Measurements from ENCODE around the gene PJA1.

PJA1 gene

DNA sequence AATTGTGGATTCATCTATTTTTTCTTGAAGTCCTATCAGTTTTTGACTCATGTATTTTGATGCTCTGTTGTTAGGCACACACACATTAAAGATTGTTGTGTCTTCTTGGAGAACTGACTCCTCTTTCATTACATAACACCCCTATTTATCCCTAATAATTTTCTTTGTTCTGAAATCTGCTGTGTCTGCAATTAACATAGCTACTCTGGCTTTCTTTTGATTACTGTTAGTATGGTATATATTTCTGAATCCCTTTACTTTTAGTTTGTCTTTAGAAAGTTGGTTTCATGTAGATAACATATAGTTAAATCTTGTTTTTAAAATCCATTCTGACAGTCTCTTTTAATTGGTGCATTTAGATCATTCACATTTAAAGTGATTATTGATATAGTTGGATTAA lies 5.1 kb upstream of the PJA1 start:
- no peak for DNase-seq (ENCODE audit: low read depth)

DNA sequence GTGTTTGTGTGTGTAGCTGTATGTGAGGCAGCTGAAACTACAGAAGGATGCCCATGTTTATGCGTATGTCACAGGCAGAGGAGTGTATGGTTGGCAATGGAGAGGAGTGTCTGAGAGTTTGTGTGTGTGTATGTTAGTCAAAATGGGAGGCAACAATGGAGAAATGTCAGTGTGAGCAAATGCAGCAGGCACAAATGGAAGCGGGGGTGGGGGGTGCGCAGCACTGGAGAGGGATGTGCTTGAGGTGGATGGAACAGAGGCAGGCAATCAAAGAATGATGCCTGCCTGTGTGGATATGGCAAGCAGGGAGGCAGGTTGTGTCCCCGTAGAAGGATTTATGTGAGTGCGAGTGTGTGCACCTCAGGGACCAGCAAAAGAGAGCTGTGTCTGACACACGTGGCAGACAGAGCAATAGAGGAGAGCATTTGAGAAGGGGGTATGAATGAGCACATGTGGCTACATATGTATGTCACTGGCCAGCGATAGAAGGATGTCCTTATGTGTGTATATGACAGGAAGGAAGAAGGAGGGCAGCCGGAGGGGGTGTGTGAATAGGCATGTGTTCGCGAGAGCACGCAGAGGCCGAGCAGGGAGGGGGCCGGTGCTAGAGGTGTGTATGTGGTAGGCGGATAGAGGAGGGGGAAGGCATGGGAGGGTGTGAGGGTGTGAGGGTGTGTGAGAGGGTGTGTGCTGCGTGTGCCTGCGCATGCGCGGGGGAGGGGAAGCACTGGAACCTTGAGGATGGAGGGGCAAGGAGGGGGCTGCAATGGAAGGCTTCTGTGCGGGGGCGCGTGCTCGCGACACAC lies 1.1 kb downstream of the PJA1 start:
- peak; percentile 28 for DNase-seq (ENCODE audit: low read depth)

- DNase-seq (ENCODE audit: low read depth): no peak
Measured at GRCh38 chrX:69162361-69162865, 2.8 kb downstream of the PJA1 start.

DNA sequence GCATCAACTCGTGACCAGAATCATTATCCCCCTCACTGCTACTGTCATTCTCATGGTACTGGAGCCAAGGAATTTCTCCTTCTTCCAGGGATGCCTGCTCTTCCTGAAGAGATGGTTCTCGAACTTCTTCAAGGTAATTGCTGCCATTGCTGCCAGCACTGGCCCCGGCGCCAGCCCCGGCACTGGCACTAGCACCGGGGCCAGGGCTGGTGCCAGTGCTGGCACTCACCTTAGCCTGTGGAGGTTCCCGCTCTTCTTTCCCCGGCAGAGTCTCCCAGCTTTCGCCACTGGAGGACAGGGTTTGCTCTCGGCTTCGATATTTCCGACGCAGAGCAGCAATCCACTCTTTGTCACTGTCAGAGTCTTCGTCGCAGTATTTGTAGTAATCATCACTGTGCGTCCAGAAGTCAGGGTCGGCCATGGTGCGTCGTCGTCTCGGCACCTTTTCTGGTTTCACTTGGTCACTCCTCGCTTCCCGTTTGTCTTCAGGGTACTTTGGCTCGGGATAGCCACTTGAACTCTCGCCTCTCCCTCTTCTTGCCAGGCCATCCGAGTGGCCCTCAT lies 3.4 kb downstream of the PJA1 start:
- no peak for DNase-seq (ENCODE audit: low read depth)

DNA sequence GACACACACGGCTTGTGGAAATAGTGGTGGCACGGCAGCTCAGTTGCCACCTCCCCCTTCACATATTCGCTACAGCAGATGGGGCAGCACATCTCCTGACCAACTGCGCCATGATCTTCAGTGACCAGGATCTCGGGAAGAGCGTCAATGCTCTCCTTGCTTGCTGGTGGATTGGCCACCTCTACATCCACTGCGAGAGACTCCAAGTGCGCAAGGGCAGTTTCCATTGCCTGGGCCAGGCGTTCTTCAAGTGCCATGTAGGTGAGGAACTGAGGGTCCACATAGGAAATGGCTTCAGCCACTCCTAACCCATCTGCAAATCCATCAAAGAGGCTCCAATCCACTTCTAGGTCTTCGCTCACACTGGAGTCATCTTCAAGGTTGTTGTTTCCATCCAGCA lies 3.9 kb downstream of the PJA1 start:
- DNase-seq (ENCODE audit: low read depth): no peak

GRCh38 chrX:69158166-69158980 lies 6.9 kb downstream of the PJA1 start:
- DNase-seq (ENCODE audit: low read depth): peak; percentile 11

- DNase-seq (ENCODE audit: low read depth): no peak
Measured at GRCh38 chrX:69156638-69157037, 8.6 kb downstream of the PJA1 start.

GRCh38 chrX:69155786-69156520 lies 9.3 kb downstream of the PJA1 start:
- no peak for DNase-seq (ENCODE audit: low read depth)

DNA sequence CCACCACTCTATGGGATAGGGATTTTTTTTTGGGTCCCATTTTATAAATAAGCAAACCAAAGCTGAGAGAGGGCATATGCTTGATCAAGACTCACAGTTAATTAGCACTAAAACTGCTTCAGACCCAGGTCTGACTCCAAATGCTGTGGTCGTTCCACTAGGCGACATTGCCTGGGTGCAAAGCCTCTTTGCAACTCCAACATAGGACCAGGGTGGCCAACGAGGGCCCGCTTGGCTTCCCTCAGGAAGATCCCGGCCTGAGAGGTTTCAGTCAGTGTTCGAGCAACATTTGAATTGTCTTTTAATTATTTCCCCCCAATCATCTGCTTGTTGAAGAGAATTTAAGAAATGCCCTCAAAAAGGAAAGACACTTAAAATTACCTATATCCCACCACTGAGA lies 11.2 kb downstream of the PJA1 start:
- DNase-seq (ENCODE audit: low read depth): no peak

- DNase-seq (ENCODE audit: low read depth): no peak
Measured at GRCh38 chrX:69153060-69153730, 12.1 kb downstream of the PJA1 start.

- DNase-seq (ENCODE audit: low read depth): no peak
Measured at GRCh38 chrX:69152417-69152841, 12.8 kb downstream of the PJA1 start.

DNA sequence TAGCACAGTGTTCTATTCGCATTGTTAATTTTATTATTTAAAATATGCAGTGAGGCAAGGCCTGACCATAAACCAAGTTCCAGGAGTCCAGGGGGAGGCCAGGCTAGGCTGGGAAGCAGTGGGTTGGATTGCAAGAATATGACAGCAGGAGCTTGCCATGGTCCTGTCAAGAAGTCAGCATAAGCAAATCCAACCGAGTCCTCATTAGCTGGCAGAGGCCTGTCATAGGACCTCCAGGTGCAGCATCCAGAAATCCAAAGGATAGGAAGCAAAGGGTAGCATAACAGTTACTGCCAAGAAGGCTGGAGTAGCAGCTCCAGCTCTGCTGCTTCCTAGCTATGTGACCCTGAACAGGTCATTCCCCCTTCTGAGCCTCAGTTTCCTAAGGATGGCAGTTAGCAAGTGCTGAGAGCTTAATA lies 13.4 kb downstream of the PJA1 start:
- DNase-seq (ENCODE audit: low read depth): no peak

GRCh38 chrX:69150281-69150960 lies 14.8 kb downstream of the PJA1 start:
- DNase-seq (ENCODE audit: low read depth): no peak

DNA sequence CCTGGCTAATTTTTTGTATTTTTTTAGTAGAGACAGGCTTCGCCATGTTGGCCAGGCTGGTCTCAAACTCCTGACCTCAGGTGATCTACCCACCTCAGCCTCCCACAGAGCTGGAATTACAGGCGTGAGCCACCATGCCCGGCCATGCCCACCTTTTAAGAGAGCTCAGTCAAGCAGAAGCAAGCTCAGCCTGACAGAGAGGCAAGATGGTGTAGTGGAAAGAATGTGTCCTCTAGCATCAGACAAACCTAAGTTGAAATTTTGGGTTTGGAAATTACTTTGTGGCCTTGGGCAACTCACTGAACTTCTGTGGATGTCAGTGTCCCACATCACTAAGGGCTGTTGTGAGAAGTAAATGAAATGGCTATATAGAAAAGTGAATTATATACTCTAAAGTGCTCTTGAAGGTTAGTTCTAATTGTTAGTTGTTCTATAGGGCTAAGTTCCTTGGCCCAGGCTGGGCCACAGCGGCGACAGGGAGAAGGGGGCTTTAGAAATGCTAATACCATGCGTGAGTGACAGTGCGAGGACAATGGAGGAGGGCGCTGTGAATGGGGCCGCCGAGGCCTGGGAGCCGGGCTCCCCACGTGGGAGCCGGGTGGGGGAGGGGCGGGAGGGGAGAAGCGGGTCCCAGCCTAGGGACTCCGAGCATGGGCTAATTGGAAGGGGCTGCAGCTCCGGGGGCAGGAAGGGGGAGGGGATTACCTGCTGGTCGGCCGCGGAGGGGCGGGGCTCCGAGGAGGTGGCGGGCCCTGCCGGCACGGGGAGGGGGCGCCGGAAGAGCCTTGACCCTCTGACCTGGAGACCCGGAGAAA lies 15.6 kb downstream of the PJA1 start:
- DNase-seq (ENCODE audit: low read depth): no peak

- DNase-seq (ENCODE audit: low read depth): no peak
Measured at GRCh38 chrX:69148946-69149345, 16.3 kb downstream of the PJA1 start.

GRCh38 chrX:69146739-69147138 lies 18.5 kb downstream of the PJA1 start:
- DNase-seq (ENCODE audit: low read depth): no peak

GRCh38 chrX:69145714-69146113 lies 19.5 kb downstream of the PJA1 start:
- no peak for DNase-seq (ENCODE audit: low read depth)

DNA sequence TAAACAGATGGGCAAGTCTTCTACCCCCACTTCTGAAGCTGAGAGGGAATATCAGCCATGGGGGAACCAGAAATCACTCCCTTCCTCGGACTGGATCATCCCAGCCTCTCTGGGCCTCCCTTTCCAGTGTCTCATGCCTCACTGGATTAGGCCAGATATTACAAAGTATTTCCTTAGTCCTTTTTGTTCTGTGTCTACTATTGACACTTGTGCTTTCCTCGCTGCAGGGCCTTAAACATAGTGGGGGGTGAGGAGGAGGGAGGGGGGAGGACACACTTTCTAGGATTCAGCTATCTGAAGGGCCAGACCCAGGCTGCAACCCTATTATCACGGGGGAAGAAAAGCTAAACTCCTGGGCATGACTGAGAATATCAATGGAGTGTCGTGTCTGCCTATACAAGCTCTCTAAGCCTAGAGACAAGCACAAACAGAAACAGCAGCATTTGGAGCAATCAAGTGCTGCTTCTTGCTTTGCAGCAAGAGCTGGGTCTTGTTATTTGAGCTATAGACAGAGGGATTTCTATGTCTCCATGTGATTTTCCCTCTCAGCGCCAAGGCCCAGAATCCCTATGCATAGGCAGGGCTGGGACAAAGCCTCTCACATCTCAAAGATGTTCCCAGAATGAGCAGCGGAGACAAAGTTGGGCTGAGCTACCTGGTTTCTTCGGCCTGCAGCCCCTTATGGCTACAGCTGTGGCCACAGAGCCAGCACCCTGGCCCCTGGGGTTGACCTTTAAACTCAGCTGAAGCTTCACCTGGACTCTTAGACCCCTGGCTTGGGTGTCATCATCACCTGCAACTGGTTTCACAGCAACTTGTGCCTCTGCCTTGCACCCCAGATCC lies 20.2 kb downstream of the PJA1 start:
- no peak for DNase-seq (ENCODE audit: low read depth)

GRCh38 chrX:69143530-69143929 lies 21.7 kb downstream of the PJA1 start:
- no peak for DNase-seq (ENCODE audit: low read depth)
